ENCODE measurements around the gene CD300LD. TPM values are rescaled to one million over a fixed set of nuclear protein-coding genes. Genes with fewer than 3 reads are reported as not detected.

The CD300LD gene
- total and polyA plus RNA-seq, 2 experiments from 2014 or later: not detected

- no peaks in the 10 kb centered on the region for H3K27me3 ChIP-seq (ENCODE audit: insufficient read depth)
- H3K27ac ChIP-seq (ENCODE audit: low read depth): no peak overlapping the region
- H3K9me2 ChIP-seq (ENCODE audit: insufficient read depth): no peaks in the 10 kb centered on the region
Observed at GRCh38 chr17:74604761-74605160, 12.7 kb upstream of the CD300LD start.

More at GRCh38 chr17:74604761-74605160, 12.7 kb upstream of the CD300LD start:
- no peaks in the 10 kb centered on the region for H3F3A ChIP-seq (replicated peaks; ENCODE audit: low read depth)
- H3K36me3 ChIP-seq (ENCODE audit: insufficient read depth): no peaks in the 10 kb centered on the region
- no peaks in the 10 kb centered on the region for H4K20me1 ChIP-seq (replicated peaks; ENCODE audit: insufficient read depth)
- ATAC-seq (no peak), DNase-seq (ENCODE audit: low spot score) (no peak)
- H3K4me2 ChIP-seq: no peak overlapping the region
- H3K4me3 ChIP-seq: no peak overlapping the region
- Mint-ChIP-seq H3K36me3 (ENCODE audit: low read depth) (no peaks in the 10 kb centered on the region), H3K4me3 (no peak overlapping the region), H3K27me3 (ENCODE audit: insufficient read depth, low read depth, poor library complexity) (peaks cover 6% of the 10 kb centered on the region), H3K27ac (no peak overlapping the region), H3K4me1 (no peaks in the 10 kb centered on the region), H3K9me3 (no peaks in the 10 kb centered on the region)
- H2AFZ ChIP-seq: no peak overlapping the region
- H3K4me1 ChIP-seq (ENCODE audit: insufficient read depth): no peaks in the 10 kb centered on the region
- H3K79me2 ChIP-seq (replicated peaks; ENCODE audit: insufficient read depth): no peaks in the 10 kb centered on the region
- no peak for TF ChIP-seq ZNF462 (CRISPR knock-in tag; IDR thresholded peaks at IDR 0.05)
- no peak for TF ChIP-seq ETS1 (IDR thresholded peaks at IDR 0.05)
- no peak for TF ChIP-seq ZNF114 (CRISPR knock-in tag; IDR thresholded peaks at IDR 0.05)
- TF ChIP-seq POLR2AphosphoS5 (IDR thresholded peaks at IDR 0.05; ENCODE audit: low read depth): no peak
- no peak for TF ChIP-seq REST (IDR thresholded peaks at IDR 0.05; ENCODE audit: unreplicated experiment)
- TF ChIP-seq CTCF (conservative IDR thresholded peaks at IDR 0.05; ENCODE audit: low read depth in 2 of 2): no peak
- TF ChIP-seq NANOG (IDR thresholded peaks at IDR 0.05; ENCODE audit: borderline replicate concordance): no peak
- TF ChIP-seq EZH2phosphoT487 (IDR thresholded peaks at IDR 0.05; ENCODE audit: unreplicated experiment): no peak
- no peak for TF ChIP-seq JUNB (IDR thresholded peaks at IDR 0.05; ENCODE audit: unreplicated experiment)
- TF ChIP-seq STAT1 (IDR thresholded peaks at IDR 0.05; ENCODE audit: unreplicated experiment): no peak
- no peak for TF ChIP-seq EZH2 (IDR thresholded peaks at IDR 0.05; ENCODE audit: low read depth, unreplicated experiment)
- no peak for TF ChIP-seq ZNF331 (CRISPR knock-in tag; IDR thresholded peaks at IDR 0.05; ENCODE audit: low read depth)
- no peak for TF ChIP-seq CREB1 (CRISPR knock-in tag; IDR thresholded peaks at IDR 0.05; ENCODE audit: low read depth)

Measured in GM23338 (cell line).